Left colon (tissue), 2 donors: ENCODE data around the gene ERVH48-1. TPM values are rescaled to one million over a fixed set of nuclear protein-coding genes. Genes with fewer than 3 reads are reported as not detected.

Experiments
- microRNA-seq, 2 donors: library from miRNA; unstranded; fragments of <30 nt; microRNA quantifications; one replicate each; pipeline versions ENCODE4 v1.1.0 to v1.2.0, GENCODE V29; 2020
- total RNA-seq, 2 donors: library from RNA; stranded (reverse); fragmentation: NEBNext Ultra II Directional; extraction: Animal tissue kit (Norgen Biotek cat#: 25700); gene quantifications; one replicate each; pipeline ENCODE4 v1.2.1, GENCODE V29; 2021
- donor health status: DM: no; HTN: no; CAD: no.
- donor health status: DM: yes; HTN: yes; CAD: no.

The ERVH48-1 gene
- total RNA-seq, 2 donors from 2014 or later, result not detected

Small RNAs within 50 kb of the gene (microRNA-seq; reads per million reads assigned to microRNA genes)
- 0 reads per million in 2 donors for gene MIR5692B

Other genes with a start within 250 kb of the ERVH48-1 start
- gene WDR4, start 46.1 kb downstream of the ERVH48-1 start, total RNA-seq, result 10 to 100 TPM; 10.5 to 21.5 TPM
- gene NDUFV3, start 32.3 kb downstream of the ERVH48-1 start, total RNA-seq, result 10 to 100 TPM; 35.7 to 38.2 TPM
- 10 to 100 TPM; 12.4 to 15.3 TPM for gene PKNOX1, start 48.9 kb upstream of the ERVH48-1 start, total RNA-seq
- 10 to 100 TPM in 1 of 2 donors, 1 to 10 TPM in 1; 3.4 to 15.8 TPM for gene CBS, start 150.2 kb upstream of the ERVH48-1 start, total RNA-seq
- 1 to 10 TPM; 6.5 to 7.2 TPM for gene U2AF1, start 181.9 kb upstream of the ERVH48-1 start, total RNA-seq
- gene CRYAA, start 243.4 kb upstream of the ERVH48-1 start, total RNA-seq, result not detected